NCI-H187 (cell line): ENCODE results near the gene THUMPD3.
A peak's percentile ranks its signal among the peaks of the same experiment; 100 is the strongest.

ENCODE experiments used
- DNase-seq, 2 experiments: peaks; one replicate each; lab custom pipeline; 2025; lab: John Stamatoyannopoulos, UW

THUMPD3 gene

GRCh38 chr3:9362731-9363530 is at the start of gene THUMPD3:
TSS of gene THUMPD3 (plus strand) at chr3:9363054. CDS start at chr3:9365069, 2,015 bp downstream.
- peak; percentile 40 to 43 for DNase-seq

GRCh38 chr3:9314796-9315195 is 48.1 kb upstream of the THUMPD3 start:
- no peak for DNase-seq

GRCh38 chr3:9316881-9317361 is 45.9 kb upstream of the THUMPD3 start:
- no peak for DNase-seq

- no peak for DNase-seq
These were observed 40.1 kb upstream of the THUMPD3 start for GRCh38 chr3:9322780-9323179.

GRCh38 chr3:9324944-9325343 is 37.9 kb upstream of the THUMPD3 start:
- no peak for DNase-seq

- DNase-seq = no peak
These were observed 35.3 kb upstream of the THUMPD3 start for GRCh38 chr3:9327578-9327977.

GRCh38 chr3:9330166-9330703 is 32.6 kb upstream of the THUMPD3 start:
- no peak for DNase-seq

GRCh38 chr3:9331171-9331570 is 31.7 kb upstream of the THUMPD3 start:
- DNase-seq = no peak

- no peak for DNase-seq
These were observed 30.4 kb upstream of the THUMPD3 start for GRCh38 chr3:9332250-9333030.

- DNase-seq = no peak
These were observed 22.9 kb upstream of the THUMPD3 start for GRCh38 chr3:9339761-9340471.

GRCh38 chr3:9340472-9340902 is 22.4 kb upstream of the THUMPD3 start:
- no peak for DNase-seq

GRCh38 chr3:9342696-9343095 is 20.2 kb upstream of the THUMPD3 start:
- no peak for DNase-seq

GRCh38 chr3:9343115-9343514 is 19.7 kb upstream of the THUMPD3 start:
- no peak for DNase-seq

- DNase-seq = no peak
These were observed 17.8 kb upstream of the THUMPD3 start for GRCh38 chr3:9345041-9345440.

GRCh38 chr3:9346141-9346540 is 16.7 kb upstream of the THUMPD3 start:
- DNase-seq = no peak

- no peak for DNase-seq
These were observed 15.8 kb upstream of the THUMPD3 start for GRCh38 chr3:9347081-9347480.

- DNase-seq = no peak
These were observed 15.0 kb upstream of the THUMPD3 start for GRCh38 chr3:9347887-9348286.

GRCh38 chr3:9349321-9350117 is 13.3 kb upstream of the THUMPD3 start:
- no peak for DNase-seq

GRCh38 chr3:9351709-9352126 is 11.1 kb upstream of the THUMPD3 start:
- DNase-seq = no peak

- DNase-seq = peak in 1 of 2 experiments; percentile 6
These were observed 9.7 kb upstream of the THUMPD3 start for GRCh38 chr3:9352917-9353752.
